Stimulated activated CD8-positive, alpha-beta memory T cell treated with anti-CD3 and anti-CD28 coated beads, Interleukin-15, amount 100 ng/mL, for 4 hours (primary cell): ENCODE data around the gene ZNF202.
"Not testable (repeated sequence)": the region's sequence is repeated elsewhere in the genome, so short reads cannot be mapped to it uniquely, and the experiment has no call there.

Experiments
- DNase-seq, 2 donors: peaks; one replicate each; pipeline ENCODE4 v3.0.0-alpha.2; 2020; ENCODE audit warnings: low read depth in 2 of 2

Gene ZNF202

GRCh38 chr11:123740787-123741158, 687 bp downstream of the ZNF202 start:
- no peak for DNase-seq

GRCh38 chr11:123738374-123738773, 3.1 kb downstream of the ZNF202 start:
- no peak for DNase-seq

- no peak for DNase-seq
Observed at GRCh38 chr11:123736769-123737168, 4.7 kb downstream of the ZNF202 start.

- no peak for DNase-seq
Observed at GRCh38 chr11:123729602-123730001, 11.9 kb downstream of the ZNF202 start.

DNA sequence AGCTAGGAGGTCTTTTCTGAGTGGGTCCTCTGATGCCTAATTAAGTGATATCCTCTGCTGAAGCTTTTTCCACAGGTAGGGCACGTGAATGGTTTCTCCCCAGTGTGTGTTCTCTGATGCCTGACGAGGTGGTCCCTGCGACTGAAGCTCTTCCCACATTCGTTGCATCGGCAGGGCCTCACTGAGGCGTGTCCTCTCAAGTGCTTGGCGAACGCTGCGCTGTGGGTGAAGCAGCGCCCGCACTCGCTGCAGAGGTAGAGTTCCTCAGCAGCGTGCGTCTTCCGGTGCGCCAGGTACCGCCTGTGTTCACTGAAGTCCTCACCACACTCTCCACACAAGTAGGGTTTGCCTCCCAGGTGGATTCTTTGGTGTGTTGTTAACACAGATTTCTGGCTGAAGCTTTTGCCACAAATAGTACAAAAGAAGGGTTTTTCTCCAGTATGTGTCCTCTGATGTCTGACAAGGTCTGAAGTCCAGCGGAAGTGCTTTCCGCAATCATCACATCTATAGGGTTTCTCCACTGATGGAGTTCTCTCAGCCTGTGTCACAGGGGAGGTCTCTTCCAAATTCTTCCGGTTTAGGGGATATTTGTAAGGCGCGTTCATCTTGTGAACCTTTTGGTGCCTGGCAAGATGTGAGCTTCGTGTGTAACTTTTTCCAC, 15.3 kb downstream of the ZNF202 start:
- no peak for DNase-seq

- DNase-seq, result no peak
Observed at GRCh38 chr11:123719452-123719851, 22.0 kb downstream of the ZNF202 start.

- DNase-seq, result no peak
Observed at GRCh38 chr11:123718469-123718868, 23.0 kb downstream of the ZNF202 start.

DNA sequence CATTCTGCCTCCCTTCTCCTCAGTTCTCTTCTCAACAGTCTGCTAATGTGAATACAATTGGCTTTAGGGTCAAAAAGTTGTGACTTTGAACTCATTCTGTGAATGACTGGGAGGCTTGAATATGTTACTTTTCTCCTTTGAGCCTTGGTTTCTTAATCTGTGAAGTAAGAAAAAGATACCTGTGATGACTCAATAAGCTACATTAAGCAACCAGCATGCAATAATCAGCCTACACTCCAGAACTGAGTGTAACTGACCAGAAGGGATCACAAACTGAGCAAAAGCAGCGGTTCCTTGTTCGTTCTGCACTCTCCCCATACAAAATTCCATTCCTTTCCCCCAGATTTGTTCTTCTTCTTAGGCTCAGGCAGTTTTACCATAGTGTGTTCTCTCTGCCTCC, 23.4 kb downstream of the ZNF202 start:
- no peak for DNase-seq

DNA sequence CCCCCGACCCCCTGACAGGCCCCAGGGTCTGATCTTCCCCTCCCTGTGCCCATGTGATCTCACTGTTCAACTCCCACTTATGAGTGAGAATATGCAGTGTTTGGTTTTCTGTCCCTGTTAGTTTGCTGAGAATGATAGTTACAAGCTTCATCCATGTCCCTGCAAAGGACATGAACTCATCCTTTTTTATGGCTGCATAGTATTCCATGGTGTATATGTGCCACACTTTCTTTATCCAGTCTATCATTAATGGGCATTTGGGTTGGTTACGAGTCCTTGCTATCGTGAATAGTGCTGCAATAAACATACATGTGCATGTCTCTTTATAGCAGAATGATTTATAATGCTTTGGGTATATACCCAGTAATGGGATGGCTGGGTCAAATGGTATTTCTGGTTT, 28.8 kb downstream of the ZNF202 start:
- DNase-seq, result not testable (repeated sequence)

DNA sequence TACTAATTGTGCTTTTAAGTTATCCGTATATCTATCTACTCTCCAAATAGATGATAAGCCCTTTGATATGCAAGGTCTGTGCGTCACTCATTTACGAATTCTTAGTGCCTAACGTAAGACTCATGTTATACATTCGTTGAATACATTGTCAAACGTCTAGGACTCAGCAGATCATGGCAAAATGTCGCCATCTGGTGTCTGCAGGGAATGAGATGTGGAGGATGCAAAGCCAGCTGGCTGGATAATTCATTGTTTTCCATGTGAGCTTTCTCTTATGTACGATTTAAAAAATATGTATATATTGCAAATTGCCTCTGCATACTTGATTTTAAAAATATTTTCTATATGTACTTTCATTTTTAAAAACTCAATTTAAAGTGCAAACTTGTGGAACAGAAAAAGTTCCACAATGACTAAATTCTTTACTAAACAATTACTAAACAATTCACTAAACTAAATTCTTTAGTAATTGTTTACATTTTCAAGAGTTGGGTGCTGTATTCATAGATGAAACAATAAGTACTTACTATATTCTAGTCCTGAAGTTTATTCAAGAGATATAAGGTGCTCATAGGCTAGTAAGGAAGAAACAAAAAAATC, 33.8 kb downstream of the ZNF202 start:
- peak in 1 of 2 donors; percentile 9 for DNase-seq

DNA sequence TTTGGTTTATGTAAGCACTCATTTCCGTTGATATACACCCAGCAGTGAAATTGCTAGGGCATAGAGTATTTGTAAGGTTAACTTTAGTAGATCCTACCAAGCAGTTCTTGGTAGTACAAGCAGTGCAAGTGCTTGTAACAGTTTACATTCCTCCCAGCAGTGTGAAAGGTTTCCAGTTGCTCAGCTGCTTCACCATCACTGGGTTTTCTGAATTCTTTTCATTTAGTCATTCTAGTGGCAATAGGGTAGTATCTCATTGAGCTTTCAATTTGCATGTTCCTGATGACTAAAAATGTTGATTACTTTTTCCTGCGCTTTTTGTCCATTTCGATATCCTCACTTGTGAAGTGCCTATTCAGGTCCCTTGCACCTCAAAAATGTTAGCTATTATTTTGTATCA, 34.3 kb downstream of the ZNF202 start:
- DNase-seq, result no peak

DNA sequence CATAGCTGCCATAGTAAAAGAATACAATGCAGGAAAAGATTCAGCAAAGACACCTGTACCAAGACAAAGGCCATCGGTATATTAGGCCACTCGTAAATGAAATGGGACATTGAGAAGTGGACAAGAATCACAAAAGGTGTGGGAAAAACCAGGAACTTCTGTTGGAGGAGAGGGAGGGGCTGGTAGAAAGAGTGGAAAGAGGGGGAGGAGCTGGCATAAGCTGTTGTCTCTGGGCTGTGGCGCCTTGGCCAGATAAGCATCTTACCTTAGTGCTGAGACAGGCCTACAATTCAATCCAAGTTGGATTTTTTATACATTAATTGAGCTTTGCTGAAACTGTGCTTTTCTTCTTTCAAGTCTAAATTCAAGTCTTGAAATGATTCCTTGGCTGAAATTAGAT, 37.1 kb downstream of the ZNF202 start:
- no peak for DNase-seq

- no peak for DNase-seq
Observed at GRCh38 chr11:123702696-123703095, 38.8 kb downstream of the ZNF202 start.

DNA sequence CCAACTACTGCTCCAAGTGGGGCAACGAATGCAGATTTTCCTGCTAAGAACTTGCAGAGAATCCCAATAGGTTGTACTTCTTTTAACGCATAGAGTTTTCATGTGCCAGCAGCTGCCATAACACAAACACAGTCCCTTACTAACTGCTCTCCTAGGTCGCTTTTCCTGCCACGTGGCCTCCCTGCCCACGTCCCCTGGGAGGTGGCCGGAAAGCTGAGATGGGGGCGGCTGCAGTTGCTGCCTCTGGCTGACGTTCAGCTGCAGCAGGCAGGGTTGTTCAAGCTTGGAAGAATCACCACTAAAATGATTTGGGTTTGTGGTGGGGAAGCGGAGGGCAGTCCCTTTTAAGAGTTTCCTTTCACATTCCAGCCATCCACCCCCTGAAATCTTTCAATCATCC, 39.3 kb downstream of the ZNF202 start:
- DNase-seq, result no peak

DNA sequence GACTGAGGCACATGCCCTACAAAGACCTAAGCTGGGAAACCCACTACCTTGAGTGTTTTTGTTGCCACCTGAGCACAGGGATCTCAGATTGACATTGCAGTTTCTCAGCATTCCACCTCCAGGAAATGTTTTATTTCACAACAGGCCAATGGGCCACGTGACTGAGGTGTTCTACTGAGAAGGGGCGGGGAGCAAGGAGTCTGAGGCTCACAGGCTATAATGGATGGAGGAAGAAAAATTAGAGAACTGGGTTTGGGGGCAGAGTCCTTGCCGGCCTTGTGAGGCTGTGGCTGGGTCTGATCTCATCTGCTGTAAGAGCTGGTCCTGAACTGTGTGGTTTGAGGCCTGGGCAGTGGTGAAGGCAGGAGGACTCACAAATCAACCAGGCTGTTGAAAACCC, 40.7 kb downstream of the ZNF202 start:
- no peak for DNase-seq

GRCh38 chr11:123698546-123699127, 42.8 kb downstream of the ZNF202 start:
- DNase-seq, result no peak

- DNase-seq, result no peak
Observed at GRCh38 chr11:123696183-123696582, 45.3 kb downstream of the ZNF202 start.

GRCh38 chr11:123695231-123695630, 46.2 kb downstream of the ZNF202 start:
- no peak for DNase-seq

GRCh38 chr11:123694551-123694950, 46.9 kb downstream of the ZNF202 start:
- DNase-seq, result no peak

DNA sequence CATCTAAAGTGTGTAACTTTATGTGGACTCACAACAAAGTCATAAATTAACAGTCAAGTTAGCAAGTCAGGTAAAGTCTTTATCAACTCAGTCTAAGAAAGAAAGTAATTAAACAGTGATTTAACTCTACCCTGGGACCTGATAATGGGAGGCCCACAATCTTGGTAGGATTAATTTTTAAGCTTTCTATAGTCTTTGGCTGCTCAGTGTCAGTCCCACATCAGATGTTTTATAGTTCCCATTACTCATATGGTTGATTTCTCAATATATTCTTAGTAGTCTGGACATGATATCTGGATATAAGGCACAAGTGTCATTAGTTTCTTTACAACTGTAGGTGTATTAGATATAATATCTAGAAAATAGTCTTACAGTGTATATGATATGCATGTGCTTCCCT, 48.5 kb downstream of the ZNF202 start:
- DNase-seq, result no peak

DNA sequence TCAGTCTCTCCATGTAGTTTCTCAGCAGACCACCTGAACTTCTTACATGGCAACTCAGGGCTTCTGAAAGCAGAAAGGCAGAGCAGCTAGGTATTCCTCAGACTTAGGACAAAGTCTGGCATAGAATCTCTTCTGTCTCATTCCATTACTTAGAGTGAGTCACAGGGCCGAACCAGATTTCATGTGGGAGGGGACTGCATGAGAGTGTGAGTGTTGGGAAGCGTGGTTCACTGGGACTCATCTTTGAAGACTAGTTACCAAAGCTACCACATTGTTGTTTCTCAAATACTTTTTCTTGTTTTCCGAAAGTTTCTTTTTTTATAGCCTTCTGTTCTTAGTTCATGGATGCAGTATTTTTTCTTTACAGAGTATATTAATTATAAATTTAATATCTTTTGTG, 51.0 kb downstream of the ZNF202 start:
- no peak for DNase-seq

- no peak for DNase-seq
Observed at GRCh38 chr11:123684601-123685000, 56.9 kb downstream of the ZNF202 start.

- no peak for DNase-seq
Observed at GRCh38 chr11:123683428-123684170, 57.9 kb downstream of the ZNF202 start.
